OCI-LY3 (cell line): Measurements from ENCODE around the gene FYN.

Experiments
- EZH2phosphoT487 ChIP-seq: fragments of 200-600 bp; shearing (Covaris generic); IDR thresholded peaks from 2 replicates; pipeline ENCODE4 v1.6.1; 2018; ENCODE audit warnings: antibody characterized with exemption, mixed run types, low read depth
- TF ChIP-seq, protein P1 (sequence below): fragments of 200-600, 300-600 bp; sonication (generic); IDR thresholded peaks from 2 replicates; pipeline ENCODE4 v1.5.1; 2014; ENCODE audit warnings: antibody characterized with exemption, low read length, low read depth

- TF ChIP-seq, protein P1, sequence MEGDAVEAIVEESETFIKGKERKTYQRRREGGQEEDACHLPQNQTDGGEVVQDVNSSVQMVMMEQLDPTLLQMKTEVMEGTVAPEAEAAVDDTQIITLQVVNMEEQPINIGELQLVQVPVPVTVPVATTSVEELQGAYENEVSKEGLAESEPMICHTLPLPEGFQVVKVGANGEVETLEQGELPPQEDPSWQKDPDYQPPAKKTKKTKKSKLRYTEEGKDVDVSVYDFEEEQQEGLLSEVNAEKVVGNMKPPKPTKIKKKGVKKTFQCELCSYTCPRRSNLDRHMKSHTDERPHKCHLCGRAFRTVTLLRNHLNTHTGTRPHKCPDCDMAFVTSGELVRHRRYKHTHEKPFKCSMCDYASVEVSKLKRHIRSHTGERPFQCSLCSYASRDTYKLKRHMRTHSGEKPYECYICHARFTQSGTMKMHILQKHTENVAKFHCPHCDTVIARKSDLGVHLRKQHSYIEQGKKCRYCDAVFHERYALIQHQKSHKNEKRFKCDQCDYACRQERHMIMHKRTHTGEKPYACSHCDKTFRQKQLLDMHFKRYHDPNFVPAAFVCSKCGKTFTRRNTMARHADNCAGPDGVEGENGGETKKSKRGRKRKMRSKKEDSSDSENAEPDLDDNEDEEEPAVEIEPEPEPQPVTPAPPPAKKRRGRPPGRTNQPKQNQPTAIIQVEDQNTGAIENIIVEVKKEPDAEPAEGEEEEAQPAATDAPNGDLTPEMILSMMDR: no peak
- no peak for TF ChIP-seq EZH2phosphoT487
Observed at GRCh38 chr6:111709201-111709600, 164.1 kb downstream of the FYN start.
